MM.1S (cell line): ENCODE measurements around the gene OR10Z1.

Experiments
- CTCF ChIP-seq: fragments of 300-600 bp; sonication (generic); IDR thresholded peaks from 2 replicates; pipeline ENCODE4 v1.5.1; 2016; ENCODE audit warnings: antibody characterized with exemption, low read length, mixed read lengths
- EZH2 ChIP-seq: fragments of 300-600 bp; sonication (generic); optimal IDR thresholded peaks from 2 replicates; pipeline ENCODE3; 2017; ENCODE audit warnings: low read depth, mild to moderate bottlenecking, antibody characterized with exemption, low read length, mixed read lengths

DNA sequence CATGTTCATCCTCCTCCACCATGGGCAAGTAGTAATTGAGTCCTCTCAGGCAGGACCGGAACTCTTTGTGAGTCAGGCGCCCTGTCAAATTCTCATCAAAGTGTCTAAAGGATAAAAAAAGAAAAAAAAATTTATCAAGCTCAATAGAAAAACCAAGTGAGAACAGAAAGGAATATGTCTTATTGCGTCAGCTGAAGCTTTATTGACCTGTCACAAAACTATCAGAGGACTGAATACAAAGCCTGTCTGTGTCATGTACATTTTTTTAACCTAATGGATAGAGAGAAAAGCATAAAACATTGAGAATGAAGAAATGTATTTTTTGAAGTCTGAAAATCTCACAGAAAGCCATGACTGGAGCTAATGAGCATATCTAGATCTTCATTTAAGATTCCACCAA lies 8.7 kb downstream of the OR10Z1 start:
- TF ChIP-seq CTCF (no peak), EZH2 (no peak)
